HepG2 (cell line): ENCODE measurements around the gene MZT2A. TPM values are rescaled to one million over a fixed set of nuclear protein-coding genes. Genes with fewer than 3 reads are reported as not detected.
A peak's percentile ranks its signal among the peaks of the same experiment; 100 is the strongest.
"Not testable (repeated sequence)": the region's sequence is repeated elsewhere in the genome, so short reads cannot be mapped to it uniquely, and the experiment has no call there.

Experiments used
- ATAC-seq: fragments of 200-7000 bp; cut with Tn5 transposase; 3 replicates; pipeline ENCODE4 v1.9.1; 2020; ENCODE audit warnings: mild to moderate bottlenecking, moderate library complexity
- BruUV-seq: library from RNA; stranded (reverse); fragments of 400-500 nt; replicated peaks from 2 replicates; lab custom pipeline; 2021; lab: Mats Ljungman, UMichigan
- CTCF ChIA-PET: fragments of 300-600 bp; formaldehyde crosslinking; extraction: SDS; loops from one replicate; lab custom pipeline; 2021; ENCODE audit warnings: low total read pairs, inconsistent platforms, low intra/inter-chr PET ratio; lab: Yijun Ruan, JAX
- POLR2A ChIA-PET: fragments of 350-600 bp; sonication (Branson Sonifier 250); formaldehyde crosslinking; loops from one replicate; lab custom pipeline; 2020; ENCODE audit warnings: antibody characterized with exemption, inconsistent platforms; lab: Yijun Ruan, JAX
- DNase-seq: peaks from one replicate; pipeline ENCODE4 v3.0.0-alpha.2; 2015; ENCODE audit warnings: low spot score
- FAIRE-seq: peaks from 3 replicates; lab custom pipeline; 2011; peaks lifted over from hg19 to GRCh38; lab: Jason Lieb, UNC
- H2AFZ ChIP-seq: one replicate; pipeline ENCODE4 v1.6.1; 2011; ENCODE audit warnings: low read length, inconsistent platforms
- H3K27ac ChIP-seq: fragments of 300-600 bp; 3 replicates; pipeline ENCODE4 v1.8.0; 2011; ENCODE audit warnings: mixed run types, mild to moderate bottlenecking, mixed read lengths, low read length, inconsistent platforms; ENCODE audit not compliant: insufficient read depth; ENCODE audit errors: extremely low read length
- H3K27me3 ChIP-seq, 2 experiments: fragments of 200-600 bp in 1 of 2; 2 replicates in 1 of 2; 3 replicates in 1 of 2; pipeline versions ENCODE4 v1.6.0 to v1.8.0; 2011; ENCODE audit warnings: low read length in 2 of 2, mild to moderate bottlenecking in 2 of 2, moderate library complexity in 2 of 2, inconsistent platforms in 1 of 2; ENCODE audit not compliant: insufficient read depth in 2 of 2, control insufficient read depth in 1 of 2
- H3K36me3 ChIP-seq, 2 experiments: fragments of 200-600 bp in 1 of 2; replicated peaks in 1 of 2; 2 replicates in 1 of 2; 3 replicates in 1 of 2; pipeline versions ENCODE4 v1.5.1 to v1.8.0; 2011; ENCODE audit warnings: low read length in 2 of 2, inconsistent platforms in 1 of 2; ENCODE audit not compliant: insufficient read depth in 2 of 2, control insufficient read depth in 1 of 2
- H3K4me1 ChIP-seq: 2 replicates; pipeline ENCODE4 v1.5.1; 2012; ENCODE audit warnings: low read length, inconsistent platforms; ENCODE audit not compliant: insufficient read depth
- H3K4me2 ChIP-seq: 2 replicates; pipeline ENCODE4 v1.6.0; 2011; ENCODE audit warnings: low read depth, low read length, inconsistent platforms
- H3K4me3 ChIP-seq, 3 experiments: fragments of 200-600 bp in 1 of 3; sonication (generic), shearing (Covaris generic) in 1 of 3; replicated peaks in 1 of 3; 2 replicates each; pipeline ENCODE4 v1.5.1; 2011 to 2016; ENCODE audit warnings: low read length in 3 of 3, inconsistent platforms in 2 of 3, low read depth in 2 of 3, mild to moderate bottlenecking in 2 of 3, control low read depth in 1 of 3, mixed read lengths in 1 of 3; ENCODE audit not compliant: insufficient read depth in 1 of 3
- H3K79me2 ChIP-seq: one replicate; pipeline ENCODE4 v1.6.1; 2011; ENCODE audit warnings: low read length, inconsistent platforms; ENCODE audit not compliant: insufficient read depth
- H3K9ac ChIP-seq: 2 replicates; pipeline ENCODE4 v1.6.0; 2011; ENCODE audit warnings: mild to moderate bottlenecking, low read depth, low read length, inconsistent platforms; ENCODE audit not compliant: insufficient read depth
- H3K9me3 ChIP-seq: 2 replicates; pipeline ENCODE4 v1.5.1; 2012; ENCODE audit warnings: mild to moderate bottlenecking, low read length
- H4K20me1 ChIP-seq: 2 replicates; pipeline ENCODE4 v1.6.0; 2011; ENCODE audit warnings: inconsistent platforms, mild to moderate bottlenecking, low read length, moderate library complexity; ENCODE audit not compliant: insufficient read depth
- NR2F1 ChIP-seq, 2 experiments: fragments of 450-650 bp in 1 of 2; formaldehyde crosslinking in 1 of 2; IDR thresholded peaks; 2 replicates each; pipeline versions ENCODE4 v1.5.0 to v1.6.1; 2016 to 2020; ENCODE audit warnings: mild to moderate bottlenecking in 1 of 2, missing compliant biosample characterization in 1 of 2, missing genetic modification reagents in 1 of 2, moderate library complexity in 1 of 2
- NR2F6 ChIP-seq, 2 experiments: IDR thresholded peaks; 2 replicates each; pipeline ENCODE4 v1.6.1; 2016; ENCODE audit warnings: antibody characterized with exemption in 1 of 2, mild to moderate bottlenecking in 1 of 2
- WGBS: methylation state at CpG from one replicate; pipeline ENCODE4 v1.1.6; 2017; ENCODE audit warnings: low lambda C conversion rate; 5-methylcytosine and 5-hydroxymethylcytosine counted together
- in situ Hi-C: cut with HindIII; loops from 2 replicates; pipeline ENCODE4 v1.10.0; 2017; ENCODE audit warnings: low pct_unique_long_range_greater_than_20kb; ENCODE audit not compliant: extremely low pct_ligation_motif_present
- intact Hi-C: fragments of 100-400 bp; cut with micrococcal nuclease; formaldehyde crosslinking; loops from one replicate; pipeline ENCODE4 v1.10.0; 2022; ENCODE audit not compliant: unreplicated experiment
- polyA plus RNA-seq, 8 experiments: library from polyadenylated mRNA; depleted of rRNA in 3 of 8; stranded (reverse) in 7 of 8; unstranded in 1 of 8; fragments of >200 nt; fragmentation: Illumina TruSeq in 4 of 8; extraction: Trizol in 4 of 8; gene quantifications; 2 replicates each; pipeline versions ENCODE4 v1.2.1 to v1.2.3, GENCODE V29; 2011 to 2016; ENCODE audit warnings: low read depth in 4 of 8, missing spikeins in 1 of 8, mixed read lengths in 1 of 8; ENCODE audit not compliant: insufficient read depth in 1 of 8
- total RNA-seq, 5 experiments: library from RNA; depleted of rRNA; stranded (reverse); fragments of >200 nt; fragmentation: Illumina TruSeq; extraction: Trizol; gene quantifications; 2 replicates each; pipeline ENCODE4 v1.2.3, GENCODE V29; 2016; ENCODE audit warnings: low read depth in 1 of 5

Gene MZT2A
- total and polyA plus RNA-seq, 2 of the 13 experiments (the other 11 are each of a cell fraction or from before 2014, with no cell fraction given), result 221 to 349 TPM

DNA sequence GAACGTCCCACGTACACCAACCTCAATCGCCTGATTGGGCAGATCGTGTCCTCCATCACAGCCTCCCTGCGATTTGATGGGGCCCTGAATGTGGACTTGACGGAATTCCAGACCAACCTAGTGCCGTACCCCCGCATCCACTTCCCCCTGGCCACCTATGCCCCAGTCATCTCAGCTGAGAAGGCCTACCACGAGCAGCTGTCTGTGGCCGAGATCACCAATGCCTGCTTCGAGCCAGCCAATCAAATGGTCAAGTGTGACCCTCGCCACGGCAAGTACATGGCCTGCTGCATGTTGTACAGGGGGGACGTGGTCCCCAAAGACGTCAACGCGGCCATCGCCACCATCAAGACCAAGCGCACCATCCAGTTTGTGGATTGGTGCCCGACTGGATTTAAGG, 11.8 kb downstream of the MZT2A start:
- BruUV-seq, FAIRE-seq, H2AFZ ChIP-seq, intact Hi-C loops, CTCF ChIA-PET, H3K79me2 ChIP-seq, H4K20me1 ChIP-seq, ATAC-seq, DNase-seq, POLR2A ChIA-PET, H3K27ac ChIP-seq, H3K27me3 ChIP-seq, H3K4me2 ChIP-seq, H3K4me3 ChIP-seq, H3K4me1 ChIP-seq, H3K9me3 ChIP-seq, H3K36me3 ChIP-seq, H3K9ac ChIP-seq: not testable (repeated sequence)
- in situ Hi-C loops, result loop anchor here (25.0 kb wide), 1 partner anchor 1293 kb away; the partner anchor contains the start of genes MZT2B, SMPD4 and TUBA3E
- WGBS, result 99% methylated on average over 18 of the region's 20 CpGs

DNA sequence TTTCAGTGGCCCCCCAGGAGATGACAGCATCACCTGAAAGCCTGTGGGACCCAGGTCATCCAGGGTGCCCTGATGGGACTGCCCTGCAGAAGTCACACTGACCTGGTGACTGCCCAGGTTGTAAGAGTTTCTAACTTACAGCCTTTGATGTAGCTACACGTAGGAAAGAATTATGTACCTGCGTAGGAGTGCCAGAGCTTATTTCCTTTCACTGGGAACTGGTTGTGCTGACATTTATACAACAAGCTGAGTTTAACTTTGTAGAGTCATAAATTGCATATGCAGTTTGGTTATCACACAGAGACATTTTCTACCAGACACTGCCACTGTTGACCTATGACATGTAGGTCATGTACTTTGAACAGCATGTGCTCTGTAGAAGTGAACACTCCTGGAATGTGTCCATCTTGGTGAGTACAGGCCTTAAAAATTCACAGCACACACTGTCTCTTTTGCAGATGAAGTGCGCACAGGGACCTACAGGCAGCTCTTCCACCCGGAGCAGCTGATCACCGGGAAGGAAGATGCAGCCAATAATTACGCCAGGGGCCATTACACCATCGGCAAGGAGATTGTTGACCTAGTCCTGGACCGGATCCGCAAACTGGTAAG, 13.2 kb downstream of the MZT2A start:
- H3K27ac ChIP-seq, BruUV-seq: not testable (repeated sequence)

DNA sequence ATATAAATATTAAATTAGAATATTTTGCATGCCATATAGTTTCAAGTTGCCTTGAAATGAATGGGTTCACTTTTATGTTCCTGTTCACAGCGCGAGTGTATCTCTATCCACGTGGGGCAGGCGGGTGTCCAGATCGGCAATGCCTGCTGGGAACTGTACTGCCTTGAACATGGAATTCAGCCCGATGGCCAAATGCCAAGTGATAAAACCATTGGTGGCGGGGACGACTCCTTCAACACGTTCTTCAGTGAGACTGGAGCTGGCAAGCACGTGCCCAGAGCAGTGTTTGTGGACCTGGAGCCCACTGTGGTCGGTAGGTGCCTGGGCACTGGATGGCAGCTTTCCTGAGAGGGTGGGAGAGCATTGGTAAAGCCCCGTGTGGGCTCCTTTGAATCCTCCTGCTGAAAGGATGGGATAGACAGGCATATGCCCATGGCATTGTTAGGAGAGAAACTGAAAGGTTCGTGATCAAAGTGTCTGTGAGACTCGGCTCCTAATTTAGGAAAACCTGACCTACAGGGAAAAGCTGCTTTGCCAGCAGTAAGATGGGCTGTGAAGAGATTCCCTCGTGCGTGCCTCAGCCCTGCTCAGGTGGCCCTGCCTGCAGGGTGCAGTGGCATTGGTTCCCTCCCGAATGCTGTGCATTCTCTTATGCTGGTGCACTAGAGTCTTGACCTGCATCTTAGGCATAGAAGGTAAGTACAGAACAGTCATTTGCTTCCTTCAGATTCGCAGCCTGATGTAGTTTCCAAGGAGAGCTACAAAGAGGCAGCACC, 13.9 kb downstream of the MZT2A start:
- H3K4me1 ChIP-seq, H3K4me2 ChIP-seq, ATAC-seq, intact Hi-C loops, H3K36me3 ChIP-seq, H2AFZ ChIP-seq, H4K20me1 ChIP-seq, H3K79me2 ChIP-seq, H3K27me3 ChIP-seq, CTCF ChIA-PET, H3K27ac ChIP-seq, H3K9me3 ChIP-seq, H3K9ac ChIP-seq, FAIRE-seq, BruUV-seq, DNase-seq, POLR2A ChIA-PET, H3K4me3 ChIP-seq: not testable (repeated sequence)
- in situ Hi-C loops, result loop anchor here (25.0 kb wide), 1 partner anchor 1291 kb away; the partner anchor contains the start of genes MZT2B, SMPD4 and TUBA3E
- 95% methylated on average over 11 of the region's 18 CpGs for WGBS

More for the DNA sequence above, 13.2 kb downstream of the MZT2A start:
- ATAC-seq, result peak; percentile 9; the same call in 2 of the 3 replicates
- in situ Hi-C loops, result loop anchor here (25.0 kb wide), 1 partner anchor 1292 kb away; the partner anchor contains the start of genes MZT2B, SMPD4 and TUBA3E
- FAIRE-seq; H2AFZ ChIP-seq; H3K9ac ChIP-seq; POLR2A ChIA-PET; H3K36me3 ChIP-seq; H3K4me3 ChIP-seq; CTCF ChIA-PET; H3K27me3 ChIP-seq; H3K4me2 ChIP-seq; intact Hi-C loops; H4K20me1 ChIP-seq; DNase-seq; H3K79me2 ChIP-seq; H3K4me1 ChIP-seq; H3K9me3 ChIP-seq; TF ChIP-seq NR2F6 (CRISPR knock-in tag; IDR thresholded peaks at IDR 0.05): not testable (repeated sequence)
- 93% methylated on average over 9 of the region's 9 CpGs for WGBS
- peak in 1 of 2 experiments; percentile 48; a peak in 2 of 4 replicates for TF ChIP-seq NR2F1 (CRISPR knock-in tag; IDR thresholded peaks at IDR 0.05)
- TF ChIP-seq NR2F6 (IDR thresholded peaks at IDR 0.05), result 0 out of 2 replicates have a peak, but pooled peaks have one; percentile 23
